Astrocyte (in vitro differentiated cells and primary cell): ENCODE results near the gene CD80. TPM values are rescaled to one million over a fixed set of nuclear protein-coding genes. Genes with fewer than 3 reads are reported as not detected.

Experiments used
- DNase-seq: peaks from one replicate; pipeline ENCODE4 v3.0.0-alpha.2; 2010; ENCODE audit warnings: low read depth
- FAIRE-seq: peaks from 2 replicates; lab custom pipeline; 2011; peaks lifted over from hg19 to GRCh38; lab: Jason Lieb, UNC
- H2AFZ ChIP-seq: 2 replicates; pipeline ENCODE4 v1.6.0; 2012; ENCODE audit warnings: low read depth, low read length, inconsistent platforms
- H3K27ac ChIP-seq: 2 replicates; pipeline ENCODE4 v1.5.1; 2011; ENCODE audit warnings: low read depth, low read length, inconsistent platforms
- H3K27me3 ChIP-seq: 2 replicates; pipeline ENCODE4 v1.6.0; 2011; ENCODE audit warnings: low read length, inconsistent platforms; ENCODE audit not compliant: insufficient read depth
- H3K36me3 ChIP-seq: 2 replicates; pipeline ENCODE4 v1.5.1; 2011; ENCODE audit warnings: low read length, inconsistent platforms; ENCODE audit not compliant: insufficient read depth
- H3K4me1 ChIP-seq: 2 replicates; pipeline ENCODE4 v1.5.1; 2011; ENCODE audit warnings: low read length, inconsistent platforms; ENCODE audit not compliant: insufficient read depth
- H3K4me2 ChIP-seq: 2 replicates; pipeline ENCODE4 v1.6.0; 2012; ENCODE audit warnings: low read length, inconsistent platforms
- H3K4me3 ChIP-seq: 2 replicates; pipeline ENCODE4 v1.5.1; 2011; ENCODE audit warnings: low read depth, mild to moderate bottlenecking, low read length, inconsistent platforms; ENCODE audit not compliant: insufficient read depth
- H3K79me2 ChIP-seq: 2 replicates; pipeline ENCODE4 v1.6.0; 2012; ENCODE audit warnings: mild to moderate bottlenecking, low read length, inconsistent platforms; ENCODE audit not compliant: insufficient read depth
- H3K9ac ChIP-seq: 2 replicates; pipeline ENCODE4 v1.6.0; 2012; ENCODE audit warnings: mild to moderate bottlenecking, low read length, inconsistent platforms
- H3K9me3 ChIP-seq: 2 replicates; pipeline ENCODE4 v1.5.1; 2012; ENCODE audit warnings: low read depth, mild to moderate bottlenecking, low read length, inconsistent platforms; ENCODE audit not compliant: insufficient read depth
- H4K20me1 ChIP-seq: 2 replicates; pipeline ENCODE4 v1.6.0; 2012; ENCODE audit warnings: low read length, inconsistent platforms; ENCODE audit not compliant: insufficient read depth
- H3K27ac Mint-ChIP-seq: one replicate; pipeline ENCODE4 v1.8.0; 2021; ENCODE audit warnings: mild to moderate bottlenecking, mixed read lengths; ENCODE audit not compliant: unreplicated experiment
- H3K27me3 Mint-ChIP-seq: one replicate; pipeline ENCODE4 v1.8.0; 2021; ENCODE audit warnings: low read depth, mixed read lengths; ENCODE audit not compliant: unreplicated experiment
- H3K36me3 Mint-ChIP-seq: one replicate; pipeline ENCODE4 v1.8.0; 2021; ENCODE audit warnings: low read depth, mixed read lengths; ENCODE audit not compliant: unreplicated experiment
- H3K4me1 Mint-ChIP-seq: one replicate; pipeline ENCODE4 v1.8.0; 2021; ENCODE audit warnings: low read depth, mixed read lengths; ENCODE audit not compliant: unreplicated experiment
- H3K4me3 Mint-ChIP-seq: one replicate; pipeline ENCODE4 v1.8.0; 2021; ENCODE audit warnings: mild to moderate bottlenecking, moderate library complexity, mixed read lengths; ENCODE audit not compliant: unreplicated experiment
- H3K9me3 Mint-ChIP-seq: one replicate; pipeline ENCODE4 v1.8.0; 2021; ENCODE audit warnings: mild to moderate bottlenecking, mixed read lengths; ENCODE audit not compliant: unreplicated experiment
- CTCF ChIP-seq: IDR thresholded peaks from 2 replicates; pipeline ENCODE4 v1.5.1; 2011; ENCODE audit warnings: low read depth, mild to moderate bottlenecking, inconsistent platforms, low read length, moderate library complexity; ENCODE audit not compliant: insufficient read depth
- EZH2 ChIP-seq: IDR thresholded peaks from 2 replicates; pipeline ENCODE4 v1.6.1; 2012; ENCODE audit warnings: mild to moderate bottlenecking, low read length, inconsistent platforms; ENCODE audit not compliant: insufficient read depth
- total RNA-seq: library from RNA; stranded (reverse); gene quantifications from 2 replicates; pipeline ENCODE4 v1.2.1, GENCODE V29; 2021

CD80 gene
- total RNA-seq, 1 donor from 2014 or later, result not detected

- Histone ChIP-seq H3K9me3 (no peaks in the 10 kb centered on the region), H3K4me2 (peak overlapping the region; percentile 4), H3K9ac (no peak overlapping the region), H3K79me2 (no peaks in the 10 kb centered on the region), H3K4me3 (no peak overlapping the region), H2AFZ (peak overlapping the region; percentile 36), H3K36me3 (no peaks in the 10 kb centered on the region), H3K4me1 (peaks cover 9% of the 10 kb centered on the region), H4K20me1 (no peaks in the 10 kb centered on the region), H3K27me3 (peaks cover 5% of the 10 kb centered on the region), H3K27ac (no peak overlapping the region)
- FAIRE-seq (no peak), DNase-seq (peak; percentile 80)
- no peak for TF ChIP-seq CTCF
- no peak for TF ChIP-seq EZH2
- Mint-ChIP-seq H3K36me3 (no peaks in the 10 kb centered on the region), H3K4me1 (peaks cover 10% of the 10 kb centered on the region), H3K9me3 (no peaks in the 10 kb centered on the region), H3K27me3 (peaks cover 15% of the 10 kb centered on the region), H3K4me3 (no peak overlapping the region), H3K27ac (no peak overlapping the region)
Measured at GRCh38 chr3:119604878-119605277, 45.5 kb upstream of the CD80 start.

- Histone ChIP-seq H3K27me3 (no peaks in the 10 kb centered on the region), H3K79me2 (no peaks in the 10 kb centered on the region), H3K4me2 (no peak overlapping the region), H4K20me1 (no peaks in the 10 kb centered on the region), H3K27ac (no peak overlapping the region), H3K4me3 (no peak overlapping the region), H3K9ac (no peak overlapping the region), H3K9me3 (no peaks in the 10 kb centered on the region), H3K4me1 (peaks cover 9% of the 10 kb centered on the region), H2AFZ (no peak overlapping the region), H3K36me3 (no peaks in the 10 kb centered on the region)
- DNase-seq, result no peak
- no peak for FAIRE-seq
- H3K27ac Mint-ChIP-seq, result no peak overlapping the region
- TF ChIP-seq EZH2, result no peak
- TF ChIP-seq CTCF, result no peak
- H3K36me3 Mint-ChIP-seq, result no peaks in the 10 kb centered on the region
- H3K4me3 Mint-ChIP-seq, result no peak overlapping the region
- peaks cover 6% of the 10 kb centered on the region for H3K27me3 Mint-ChIP-seq
- no peaks in the 10 kb centered on the region for H3K9me3 Mint-ChIP-seq
- peaks cover 30% of the 10 kb centered on the region for H3K4me1 Mint-ChIP-seq
Measured at GRCh38 chr3:119602676-119603075, 43.3 kb upstream of the CD80 start.

- no peak for FAIRE-seq
- no peak overlapping the region for H3K4me3 ChIP-seq
- H2AFZ ChIP-seq, result no peak overlapping the region
- no peaks in the 10 kb centered on the region for H4K20me1 ChIP-seq
- Mint-ChIP-seq H3K27ac (no peak overlapping the region), H3K36me3 (peaks cover 2% of the 10 kb centered on the region), H3K27me3 (no peaks in the 10 kb centered on the region), H3K4me3 (no peak overlapping the region), H3K4me1 (peaks cover 43% of the 10 kb centered on the region), H3K9me3 (no peaks in the 10 kb centered on the region)
- no peak overlapping the region for H3K9ac ChIP-seq
- no peaks in the 10 kb centered on the region for H3K9me3 ChIP-seq
- no peak for DNase-seq
- no peaks in the 10 kb centered on the region for H3K79me2 ChIP-seq
- H3K4me2 ChIP-seq, result no peak overlapping the region
- H3K27me3 ChIP-seq, result no peaks in the 10 kb centered on the region
- H3K27ac ChIP-seq, result no peak overlapping the region
- peaks cover 12% of the 10 kb centered on the region for H3K4me1 ChIP-seq
- no peak for TF ChIP-seq EZH2
- TF ChIP-seq CTCF, result no peak
- H3K36me3 ChIP-seq, result no peaks in the 10 kb centered on the region
Measured at GRCh38 chr3:119601154-119601553, 41.7 kb upstream of the CD80 start.
